Osteocyte (in vitro differentiated cells): Measurements from ENCODE around the gene CREBL2. TPM values are rescaled to one million over a fixed set of nuclear protein-coding genes. Genes with fewer than 3 reads are reported as not detected.

Experiments used
- DNase-seq: peaks from one replicate; pipeline ENCODE4 v3.0.0; 2021; ENCODE audit warnings: mixed read lengths; ENCODE audit not compliant: unreplicated experiment; ENCODE audit errors: extremely low spot score
- H3K27ac Mint-ChIP-seq: one replicate; pipeline ENCODE4 v1.8.0; 2021; ENCODE audit warnings: mild to moderate bottlenecking, mixed read lengths; ENCODE audit not compliant: unreplicated experiment
- H3K27me3 Mint-ChIP-seq: one replicate; pipeline ENCODE4 v1.8.0; 2021; ENCODE audit warnings: mixed read lengths; ENCODE audit not compliant: unreplicated experiment
- H3K36me3 Mint-ChIP-seq: one replicate; pipeline ENCODE4 v1.8.0; 2021; ENCODE audit warnings: mixed read lengths; ENCODE audit not compliant: unreplicated experiment
- H3K4me1 Mint-ChIP-seq: one replicate; pipeline ENCODE4 v1.8.0; 2021; ENCODE audit warnings: mixed read lengths; ENCODE audit not compliant: unreplicated experiment
- H3K4me3 Mint-ChIP-seq: one replicate; pipeline ENCODE4 v1.8.0; 2021; ENCODE audit warnings: mild to moderate bottlenecking, moderate library complexity, mixed read lengths; ENCODE audit not compliant: unreplicated experiment
- H3K9me3 Mint-ChIP-seq: one replicate; pipeline ENCODE4 v1.8.0; 2021; ENCODE audit warnings: mixed read lengths; ENCODE audit not compliant: unreplicated experiment
- CTCF ChIP-seq: fragments of 200-600 bp; sonication (generic); IDR thresholded peaks from 2 replicates; pipeline ENCODE4 v1.5.0; 2021; ENCODE audit warnings: antibody characterized with exemption, mild to moderate bottlenecking, moderate library complexity
- total RNA-seq: library from RNA; stranded (reverse); gene quantifications from 2 replicates; pipeline ENCODE4 v1.2.1, GENCODE V29; 2021

Gene CREBL2
- total RNA-seq, 1 donor from 2014 or later: 15.1 TPM

DNA sequence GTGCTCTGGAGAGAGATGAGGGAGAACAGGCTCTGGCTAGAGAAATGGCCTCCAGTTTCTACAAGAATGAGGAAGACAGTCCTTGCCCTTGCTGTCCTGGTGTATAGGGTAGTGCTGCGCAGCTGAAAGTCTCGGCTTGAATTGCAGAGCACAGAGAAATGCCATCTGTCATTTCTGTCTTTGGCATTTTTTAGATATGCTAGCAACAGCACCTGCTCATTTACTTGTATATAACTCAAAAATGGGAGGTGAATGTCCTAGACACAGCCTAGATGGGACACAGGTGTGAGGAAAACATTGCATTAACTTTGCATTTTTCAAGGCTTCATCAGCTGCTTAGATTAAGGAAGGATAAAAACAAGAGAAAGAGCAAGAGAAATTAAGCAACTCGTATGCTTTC, 48.5 kb downstream of the CREBL2 start:
- no peak for TF ChIP-seq CTCF
- no peaks in the 10 kb centered on the region for H3K9me3 Mint-ChIP-seq
- no peak overlapping the region for H3K4me3 Mint-ChIP-seq
- H3K27ac Mint-ChIP-seq: no peak overlapping the region
- H3K27me3 Mint-ChIP-seq: no peaks in the 10 kb centered on the region
- no peak for DNase-seq
- no peaks in the 10 kb centered on the region for H3K36me3 Mint-ChIP-seq
- H3K4me1 Mint-ChIP-seq: peaks cover 18% of the 10 kb centered on the region

GRCh38 chr12:12661086-12661856, 49.6 kb downstream of the CREBL2 start:
- H3K27me3 Mint-ChIP-seq: no peaks in the 10 kb centered on the region
- H3K27ac Mint-ChIP-seq: no peak overlapping the region
- no peak for TF ChIP-seq CTCF
- H3K36me3 Mint-ChIP-seq: no peaks in the 10 kb centered on the region
- H3K9me3 Mint-ChIP-seq: no peaks in the 10 kb centered on the region
- no peak for DNase-seq
- no peak overlapping the region for H3K4me3 Mint-ChIP-seq
- H3K4me1 Mint-ChIP-seq: peaks cover 12% of the 10 kb centered on the region

GRCh38 chr12:12663644-12664294, 52.1 kb downstream of the CREBL2 start:
- Mint-ChIP-seq H3K27ac (no peak overlapping the region), H3K4me3 (no peak overlapping the region), H3K9me3 (no peaks in the 10 kb centered on the region), H3K4me1 (peaks cover 20% of the 10 kb centered on the region), H3K27me3 (no peaks in the 10 kb centered on the region), H3K36me3 (no peaks in the 10 kb centered on the region)
- no peak for DNase-seq
- no peak for TF ChIP-seq CTCF

DNA sequence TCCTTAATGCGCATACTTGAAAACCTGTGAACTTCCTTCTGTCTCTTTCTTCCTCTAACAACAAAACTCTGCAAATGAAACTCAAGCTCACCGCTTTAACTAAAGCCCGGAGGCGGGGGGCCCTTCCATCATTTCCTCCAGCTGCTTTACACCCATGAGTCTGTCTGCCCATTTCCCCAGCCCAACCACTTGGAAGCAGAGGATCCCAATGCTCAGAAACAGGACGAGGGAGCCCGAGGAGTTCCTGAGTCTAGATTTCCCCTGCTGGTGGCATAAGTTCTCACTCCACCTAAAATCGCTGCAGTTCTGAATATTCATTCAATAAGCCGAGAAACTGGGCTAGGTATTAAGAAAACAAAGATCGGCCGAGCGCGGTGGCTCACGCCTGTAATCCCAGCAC, 53.5 kb downstream of the CREBL2 start:
- Mint-ChIP-seq H3K27me3 (no peaks in the 10 kb centered on the region), H3K9me3 (no peaks in the 10 kb centered on the region), H3K4me1 (peaks cover 18% of the 10 kb centered on the region), H3K36me3 (no peaks in the 10 kb centered on the region), H3K27ac (no peak overlapping the region), H3K4me3 (no peak overlapping the region)
- DNase-seq: no peak
- peak; percentile 10 for TF ChIP-seq CTCF

DNA sequence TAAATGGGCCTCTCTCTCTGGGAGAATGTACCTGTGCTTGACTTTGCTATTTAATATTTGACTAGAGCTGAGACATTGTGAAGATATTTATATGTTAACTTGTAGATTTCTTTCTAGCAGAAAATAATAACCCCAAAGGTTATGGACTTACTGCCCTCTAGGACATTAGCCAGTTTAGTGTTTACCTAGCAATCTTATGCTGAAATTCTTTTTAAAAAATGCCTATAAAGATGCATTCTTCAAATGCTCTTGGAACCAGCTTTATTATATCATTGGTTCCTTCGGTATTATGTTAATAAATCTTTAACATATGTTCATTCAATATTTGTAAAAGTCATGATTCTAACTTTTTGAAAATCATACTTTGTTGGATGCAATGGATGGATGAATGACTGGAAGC, 56.3 kb downstream of the CREBL2 start:
- no peaks in the 10 kb centered on the region for H3K9me3 Mint-ChIP-seq
- H3K36me3 Mint-ChIP-seq: no peaks in the 10 kb centered on the region
- no peak for TF ChIP-seq CTCF
- no peak overlapping the region for H3K4me3 Mint-ChIP-seq
- no peaks in the 10 kb centered on the region for H3K27me3 Mint-ChIP-seq
- H3K27ac Mint-ChIP-seq: no peak overlapping the region
- H3K4me1 Mint-ChIP-seq: peaks cover 20% of the 10 kb centered on the region
- DNase-seq: no peak
